ENCODE data around the gene EHF.

EHF gene

GRCh38 chr11:34624069-34624468 is 3.2 kb downstream of the EHF start:
- DNase-seq (ENCODE audit: low read depth in 2 of 2): no peak

GRCh38 chr11:34625576-34625975 is 4.7 kb downstream of the EHF start:
- no peak for DNase-seq (ENCODE audit: low read depth in 2 of 2)

GRCh38 chr11:34626393-34626792 is 5.5 kb downstream of the EHF start:
- no peak for DNase-seq (ENCODE audit: low read depth in 2 of 2)

- DNase-seq (ENCODE audit: low read depth in 2 of 2): no peak
Measured at GRCh38 chr11:34627197-34627596, 6.3 kb downstream of the EHF start.

GRCh38 chr11:34629711-34630110 is 8.8 kb downstream of the EHF start:
- no peak for DNase-seq (ENCODE audit: low read depth in 2 of 2)

- DNase-seq (ENCODE audit: low read depth in 2 of 2): no peak
Measured at GRCh38 chr11:34630544-34630943, 9.7 kb downstream of the EHF start.

- no peak for DNase-seq (ENCODE audit: low read depth in 2 of 2)
Measured at GRCh38 chr11:34631297-34631696, 10.4 kb downstream of the EHF start.

- DNase-seq (ENCODE audit: low read depth in 2 of 2): no peak
Measured at GRCh38 chr11:34631737-34632104, 10.8 kb downstream of the EHF start.

- no peak for DNase-seq (ENCODE audit: low read depth in 2 of 2)
Measured at GRCh38 chr11:34632105-34632791, 11.4 kb downstream of the EHF start.

- no peak for DNase-seq (ENCODE audit: low read depth in 2 of 2)
Measured at GRCh38 chr11:34633640-34633989, 12.7 kb downstream of the EHF start.

GRCh38 chr11:34633990-34634693 is 13.2 kb downstream of the EHF start:
- no peak for DNase-seq (ENCODE audit: low read depth in 2 of 2)

- no peak for DNase-seq (ENCODE audit: low read depth in 2 of 2)
Measured at GRCh38 chr11:34634694-34635062, 13.8 kb downstream of the EHF start.

GRCh38 chr11:34636127-34636526 is 15.2 kb downstream of the EHF start:
- DNase-seq (ENCODE audit: low read depth in 2 of 2): no peak

GRCh38 chr11:34637303-34637702 is 16.4 kb downstream of the EHF start:
- no peak for DNase-seq (ENCODE audit: low read depth in 2 of 2)

GRCh38 chr11:34638897-34639296 is 18.0 kb downstream of the EHF start:
- no peak for DNase-seq (ENCODE audit: low read depth in 2 of 2)

- no peak for DNase-seq (ENCODE audit: low read depth in 2 of 2)
Measured at GRCh38 chr11:34639545-34639944, 18.7 kb downstream of the EHF start.

GRCh38 chr11:34640050-34640923 is 19.4 kb downstream of the EHF start:
- DNase-seq (ENCODE audit: low read depth in 2 of 2): no peak

- DNase-seq (ENCODE audit: low read depth in 2 of 2): no peak
Measured at GRCh38 chr11:34640924-34641275, 20.0 kb downstream of the EHF start.

GRCh38 chr11:34641456-34641855 is 20.6 kb downstream of the EHF start:
- DNase-seq (ENCODE audit: low read depth in 2 of 2): no peak

- no peak for DNase-seq (ENCODE audit: low read depth in 2 of 2)
Measured at GRCh38 chr11:34642001-34642554, 21.2 kb downstream of the EHF start.

- DNase-seq (ENCODE audit: low read depth in 2 of 2): no peak
Measured at GRCh38 chr11:34642873-34643272, 22.0 kb downstream of the EHF start.

- no peak for DNase-seq (ENCODE audit: low read depth in 2 of 2)
Measured at GRCh38 chr11:34643311-34643710, 22.4 kb downstream of the EHF start.

- no peak for DNase-seq (ENCODE audit: low read depth in 2 of 2)
Measured at GRCh38 chr11:34643846-34644245, 23.0 kb downstream of the EHF start.
